Measurements from ENCODE around the gene MRFAP1. TPM values are rescaled to one million over a fixed set of nuclear protein-coding genes. Genes with fewer than 3 reads are reported as not detected.
A peak's percentile ranks its signal among the peaks of the same experiment; 100 is the strongest.
"Not testable (repeated sequence)": the region's sequence is repeated elsewhere in the genome, so short reads cannot be mapped to it uniquely, and the experiment has no call there.

MRFAP1 gene
- total RNA-seq, 1 donor from 2014 or later: 262 TPM

- DNase-seq (ENCODE audit: low spot score): no peak
- intact Hi-C loops (cut with DNase I): no loop called here
Measured at GRCh38 chr4:6626066-6626465, 14.4 kb upstream of the MRFAP1 start.

- DNase-seq (ENCODE audit: low spot score): no peak
- intact Hi-C loops (cut with DNase I): no loop called here
Measured at GRCh38 chr4:6627832-6628231, 12.7 kb upstream of the MRFAP1 start.

DNA sequence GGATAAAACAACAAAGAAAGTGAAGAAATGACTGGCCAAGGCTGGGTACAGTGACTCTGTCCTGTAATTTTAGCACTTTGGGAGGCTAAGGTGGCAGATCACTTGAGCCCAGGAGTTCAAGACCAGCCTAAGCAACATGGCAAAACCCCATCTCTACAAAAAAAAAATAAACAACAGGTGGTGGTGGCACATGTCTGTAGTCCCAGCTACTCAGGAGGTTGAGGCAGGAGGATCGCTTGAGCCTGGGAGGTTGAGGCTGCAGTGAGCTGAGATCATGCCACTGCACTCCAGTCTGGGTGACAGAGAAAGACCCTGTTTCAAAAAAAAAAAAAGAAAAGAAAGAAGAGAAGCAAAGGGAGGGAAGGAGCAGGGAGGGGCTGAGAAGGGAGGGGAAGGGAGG is 12.0 kb upstream of the MRFAP1 start:
- intact Hi-C loops (cut with DNase I); DNase-seq (ENCODE audit: low spot score): not testable (repeated sequence)

DNA sequence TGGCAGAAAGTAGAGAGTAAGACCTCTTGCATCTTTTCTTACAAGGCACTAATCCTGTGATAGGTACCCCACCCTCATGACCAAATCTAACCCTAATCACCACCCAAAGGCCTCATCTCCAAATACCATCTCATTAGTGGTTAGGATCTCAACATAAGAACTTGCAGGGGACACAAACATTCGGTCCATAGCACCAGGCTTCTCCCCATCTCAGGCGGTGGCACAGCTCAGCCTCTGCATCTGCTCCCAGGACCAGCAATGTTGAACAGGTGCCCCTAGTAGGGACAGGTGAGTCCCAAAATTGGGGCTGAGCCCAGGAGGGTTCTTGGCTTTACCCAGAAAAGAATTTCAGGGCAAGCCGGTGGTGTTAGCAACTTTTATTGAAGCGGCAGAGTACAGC is 8.4 kb upstream of the MRFAP1 start:
- intact Hi-C loops (cut with DNase I): no loop called here
- peak; percentile 51 for DNase-seq (ENCODE audit: low spot score)

- intact Hi-C loops (cut with DNase I): no loop called here
- no peak for DNase-seq (ENCODE audit: low spot score)
Measured at GRCh38 chr4:6633091-6633906, 7.2 kb upstream of the MRFAP1 start.

- intact Hi-C loops (cut with DNase I): no loop called here
- no peak for DNase-seq (ENCODE audit: low spot score)
Measured at GRCh38 chr4:6634746-6635145, 5.7 kb upstream of the MRFAP1 start.

DNA sequence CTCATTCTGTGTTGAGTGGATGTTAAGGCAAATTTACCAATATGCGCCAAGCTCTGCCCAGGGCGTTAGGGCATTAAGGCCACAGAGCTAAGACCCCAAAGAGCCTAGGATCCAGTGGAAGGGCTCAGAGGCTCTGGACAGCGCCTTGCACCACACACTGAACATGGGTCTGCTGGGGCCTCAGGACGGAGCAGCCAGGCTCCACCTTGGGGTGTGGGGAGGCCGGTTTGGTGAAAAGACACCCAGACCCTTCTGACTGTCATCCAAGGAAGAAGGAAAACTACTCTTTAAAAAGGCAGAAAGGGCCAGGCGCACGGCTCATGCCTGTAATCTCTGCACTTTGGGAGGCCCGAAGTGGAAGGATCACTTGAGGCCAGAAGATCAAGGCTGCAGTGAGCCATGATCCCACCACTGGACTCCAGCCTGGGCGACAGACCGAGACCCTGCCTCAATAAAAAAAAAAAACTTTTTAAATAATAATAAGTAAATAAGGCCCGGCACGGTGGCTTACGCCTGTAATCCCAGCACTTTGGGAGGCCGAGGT is 1.3 kb upstream of the MRFAP1 start:
- intact Hi-C loops (cut with DNase I): no loop called here
- DNase-seq (ENCODE audit: low spot score): no peak

- intact Hi-C loops (cut with DNase I): loop anchor here (2.0 kb wide), 2 partner anchors 31 to 67 kb away; partner anchors contain the start of gene MRFAP1L1
- DNase-seq (ENCODE audit: low spot score): peak; percentile 79
Measured at GRCh38 chr4:6641164-6641970, 882 bp downstream of the MRFAP1 start.

DNA sequence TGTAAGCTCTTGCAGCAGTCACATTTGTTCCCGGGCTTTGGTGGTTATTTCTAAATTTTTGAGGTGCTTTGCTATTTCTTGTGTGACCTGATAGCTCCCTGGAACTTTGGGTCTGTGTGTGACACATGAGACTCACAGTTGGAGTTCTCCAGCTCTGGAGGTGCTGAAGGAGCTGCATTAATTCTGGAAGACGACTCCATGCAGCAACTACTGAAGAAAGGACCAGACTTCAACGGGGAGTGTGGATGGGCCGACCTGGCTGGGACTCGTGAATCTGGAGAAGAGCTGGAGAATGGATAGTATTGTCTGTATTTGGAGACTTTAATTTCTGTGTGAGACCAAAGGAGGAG is 1.5 kb downstream of the MRFAP1 start:
- intact Hi-C loops (cut with DNase I): loop anchor here (2.0 kb wide), 2 partner anchors 31 to 67 kb away; partner anchors contain the start of gene MRFAP1L1
- DNase-seq (ENCODE audit: low spot score): no peak

GRCh38 chr4:6643141-6643847 is 2.8 kb downstream of the MRFAP1 start:
- DNase-seq (ENCODE audit: low spot score): no peak
- intact Hi-C loops (cut with DNase I): no loop called here

DNA sequence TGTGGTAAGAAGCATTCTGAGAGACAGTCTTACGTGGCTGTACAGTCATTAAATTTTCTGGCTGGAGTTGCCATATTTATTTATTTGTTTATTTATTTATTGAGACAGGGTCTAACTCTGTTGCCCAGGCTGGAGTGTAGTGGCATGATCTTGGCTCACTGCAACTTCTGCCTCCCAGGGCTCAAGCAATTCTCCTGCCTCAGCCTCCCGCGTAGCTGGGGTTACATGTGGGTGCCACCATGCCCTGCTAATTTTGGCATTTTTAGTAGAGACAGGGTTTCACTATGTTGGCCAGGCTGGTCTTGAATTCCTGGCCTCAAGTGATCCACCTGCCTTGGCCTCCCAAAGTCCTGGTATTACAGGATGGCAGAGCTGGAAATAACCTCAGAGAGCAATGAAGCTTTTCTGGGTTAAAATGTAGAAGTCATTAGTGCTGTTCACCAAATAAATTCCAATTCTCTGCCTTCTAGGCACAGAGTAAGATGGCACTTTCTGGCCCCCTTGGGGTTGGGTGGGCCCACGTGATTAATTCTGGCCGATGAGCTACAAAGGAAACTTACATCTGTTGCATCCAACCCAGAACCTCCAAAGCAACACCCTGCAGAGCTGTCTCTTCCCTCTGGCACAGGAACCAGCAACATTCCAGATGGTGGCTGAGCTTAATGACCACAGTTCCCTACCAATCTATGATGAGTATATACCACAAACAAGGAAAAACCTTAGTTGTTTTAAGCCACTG is 4.5 kb downstream of the MRFAP1 start:
- intact Hi-C loops (cut with DNase I): no loop called here
- DNase-seq (ENCODE audit: low spot score): peak; percentile 7

GRCh38 chr4:6647169-6647568 is 6.7 kb downstream of the MRFAP1 start:
- no peak for DNase-seq (ENCODE audit: low spot score)
- intact Hi-C loops (cut with DNase I): no loop called here

DNA sequence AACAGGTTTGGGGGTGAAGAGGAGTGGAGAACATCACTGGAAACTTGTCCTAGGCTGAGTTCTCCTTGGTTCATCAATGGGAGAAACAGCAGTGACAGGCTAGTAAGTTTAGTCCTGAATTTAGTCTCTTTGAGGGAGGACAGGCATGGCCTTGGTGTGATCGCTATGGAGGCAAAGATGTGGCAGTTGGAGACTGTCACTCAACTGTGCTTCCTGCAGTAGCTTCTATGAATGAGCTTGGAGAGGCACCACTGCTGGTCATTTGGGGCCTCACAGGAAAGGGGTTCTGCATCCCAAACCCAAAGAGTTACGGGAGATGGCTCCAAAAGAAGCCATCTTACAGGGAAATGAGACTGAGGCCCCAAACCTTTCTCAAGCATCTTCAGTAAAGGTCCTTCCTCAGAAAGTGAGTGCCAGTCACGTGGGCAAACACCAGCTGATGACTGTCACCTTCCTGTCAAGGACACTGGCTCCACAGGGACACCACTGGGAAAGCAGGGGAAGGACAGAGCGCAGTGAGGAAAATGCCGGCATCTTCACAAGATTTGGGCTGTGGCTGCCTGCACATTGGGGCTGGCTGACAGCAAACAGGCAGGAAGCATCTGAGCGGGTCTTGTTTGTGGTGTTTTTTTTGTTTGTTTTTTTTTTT is 7.2 kb downstream of the MRFAP1 start:
- intact Hi-C loops (cut with DNase I): no loop called here
- DNase-seq (ENCODE audit: low spot score): no peak

- intact Hi-C loops (cut with DNase I): no loop called here
- no peak for DNase-seq (ENCODE audit: low spot score)
Measured at GRCh38 chr4:6649216-6649615, 8.7 kb downstream of the MRFAP1 start.

DNA sequence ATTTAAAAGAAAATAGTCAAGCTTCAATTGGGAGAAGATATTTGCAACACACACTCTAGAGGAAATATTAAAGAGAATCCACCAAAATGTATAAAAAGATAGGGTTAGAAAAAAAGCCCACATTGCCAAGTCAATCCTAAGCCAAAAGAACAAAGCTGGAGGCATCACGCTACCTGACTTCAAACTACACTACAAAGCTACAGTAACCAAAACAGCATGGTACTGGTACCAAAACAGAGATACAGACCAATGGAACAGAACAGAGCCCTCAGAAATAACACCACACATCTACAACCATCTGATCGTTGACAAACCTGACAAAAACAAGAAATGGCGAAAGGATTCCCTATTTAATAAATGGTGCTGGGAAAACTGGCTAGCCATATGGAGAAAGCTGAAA is 13.7 kb downstream of the MRFAP1 start:
- intact Hi-C loops (cut with DNase I); DNase-seq (ENCODE audit: low spot score): not testable (repeated sequence)

DNA sequence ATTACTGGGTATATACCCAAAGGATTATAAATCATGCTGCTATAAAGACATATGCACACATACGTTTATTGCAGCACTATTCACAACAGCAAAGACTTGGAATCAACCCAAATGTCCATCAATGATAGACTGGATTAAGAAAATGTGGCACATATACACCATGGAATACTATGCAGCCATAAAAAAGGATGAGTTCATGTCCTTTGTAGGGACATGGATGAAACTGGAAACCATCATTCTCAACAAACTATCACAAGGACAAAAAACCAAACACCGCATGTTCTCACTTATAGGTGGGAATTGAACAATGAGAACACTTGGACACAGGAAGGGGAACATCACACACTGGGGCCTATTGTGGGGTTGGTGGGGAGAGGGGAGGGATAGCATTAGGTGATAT is 14.8 kb downstream of the MRFAP1 start:
- DNase-seq (ENCODE audit: low spot score); intact Hi-C loops (cut with DNase I): not testable (repeated sequence)

DNA sequence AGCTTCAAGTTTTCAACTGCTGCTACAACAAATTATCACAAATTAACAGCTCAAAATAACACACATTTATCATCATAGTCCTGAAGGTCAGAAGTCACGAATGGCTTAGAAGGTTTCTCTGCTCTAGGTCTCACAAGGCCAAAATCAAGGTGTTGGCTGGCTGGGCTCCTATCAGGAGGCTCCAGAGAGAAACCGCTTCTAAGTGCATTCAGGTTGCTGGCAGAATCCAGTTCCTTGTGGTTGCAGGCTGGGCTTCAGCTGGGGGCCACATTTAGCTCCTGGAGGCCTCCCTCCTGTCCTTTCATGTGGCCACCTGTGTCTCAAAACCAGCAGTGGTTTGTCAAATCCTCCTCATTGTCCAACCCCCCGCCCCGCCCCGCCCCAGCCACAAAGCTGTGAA is 15.4 kb downstream of the MRFAP1 start:
- DNase-seq (ENCODE audit: low spot score): no peak
- intact Hi-C loops (cut with DNase I): no loop called here

- DNase-seq (ENCODE audit: low spot score): peak; percentile 46
- intact Hi-C loops (cut with DNase I): no loop called here
Measured at GRCh38 chr4:6657242-6658208, 17.0 kb downstream of the MRFAP1 start.

All from cardiac septum (tissue), 1 donor.